Measurements from ENCODE around the gene C3orf18. TPM values are rescaled to one million over a fixed set of nuclear protein-coding genes. Genes with fewer than 3 reads are reported as not detected.

C3orf18 gene
- total RNA-seq: 12.7 and 13.1 TPM in 2 replicates
- long read RNA-seq, partial matches to known transcripts: 1 of 2 reads
- long read RNA-seq, other reads (novel, unspliced or antisense): 0 of 2 reads

GRCh38 chr3:50567386-50568167 is at the start of gene C3orf18:
Gene C3orf18 (minus strand): TSS chr3:50567747. CDS start chr3:50565699, 2,048 bp downstream.
- peak; percentile 76 for DNase-seq (ENCODE audit: low read depth, low spot score)
- H3K4me1 Mint-ChIP-seq: peaks cover 27% of the 10 kb centered on the region
- H3K9me3 Mint-ChIP-seq: no peaks in the 10 kb centered on the region
- no peak within 1 kb of the TSS for H3K27ac Mint-ChIP-seq (ENCODE audit: unreplicated experiment)
- peak within 1 kb of the TSS; percentile 98 for H3K4me3 Mint-ChIP-seq
- no peak for TF ChIP-seq CTCF (conservative IDR thresholded peaks at IDR 0.05)
- no peaks in the 10 kb centered on the region for H3K27me3 Mint-ChIP-seq (ENCODE audit: low read depth)
- H3K36me3 Mint-ChIP-seq (ENCODE audit: low read depth): no peaks in the 10 kb centered on the region

DNA sequence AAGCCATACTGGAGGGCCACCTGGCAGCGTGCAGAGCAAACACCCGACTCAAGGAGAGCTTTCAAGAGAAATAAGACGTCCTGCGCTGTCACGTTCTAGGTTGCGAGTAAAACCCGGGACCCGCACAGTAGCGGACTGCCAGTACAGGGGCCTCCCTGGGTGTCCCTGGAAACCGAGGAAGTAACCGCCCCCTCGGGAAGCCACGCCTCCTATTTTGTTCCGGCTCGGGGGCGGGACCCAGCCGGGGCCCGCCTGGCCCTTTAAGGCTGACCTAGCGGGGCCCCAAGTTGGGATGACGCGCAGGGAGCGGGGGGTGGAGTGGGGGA is 49.2 kb upstream of the C3orf18 start:
- H3K36me3 Mint-ChIP-seq (ENCODE audit: low read depth): no peaks in the 10 kb centered on the region
- no peak overlapping the region for H3K27ac Mint-ChIP-seq (ENCODE audit: unreplicated experiment)
- peak overlapping the region; percentile 93 for H3K4me3 Mint-ChIP-seq

GRCh38 chr3:50616003-50616769 is 48.6 kb upstream of the C3orf18 start:
- no peak overlapping the region for H3K27ac Mint-ChIP-seq (ENCODE audit: unreplicated experiment)
- H3K36me3 Mint-ChIP-seq (ENCODE audit: low read depth): no peaks in the 10 kb centered on the region
- H3K27me3 Mint-ChIP-seq (ENCODE audit: low read depth): peaks cover 9% of the 10 kb centered on the region
- peak overlapping the region; percentile 93 for H3K4me3 Mint-ChIP-seq
- peak; percentile 99 for TF ChIP-seq CTCF (conservative IDR thresholded peaks at IDR 0.05)
- DNase-seq (ENCODE audit: low read depth, low spot score): peak; percentile 78
- no peaks in the 10 kb centered on the region for H3K9me3 Mint-ChIP-seq
- H3K4me1 Mint-ChIP-seq: peaks cover 29% of the 10 kb centered on the region

More for the DNA sequence above, 49.2 kb upstream of the C3orf18 start:
- H3K27me3 Mint-ChIP-seq (ENCODE audit: low read depth): peaks cover 9% of the 10 kb centered on the region
- no peak for TF ChIP-seq CTCF (conservative IDR thresholded peaks at IDR 0.05)
- no peaks in the 10 kb centered on the region for H3K9me3 Mint-ChIP-seq
- peaks cover 29% of the 10 kb centered on the region for H3K4me1 Mint-ChIP-seq
- DNase-seq (ENCODE audit: low read depth, low spot score): peak; percentile 91

GRCh38 chr3:50615190-50615589 is 47.6 kb upstream of the C3orf18 start:
- DNase-seq (ENCODE audit: low read depth, low spot score): no peak
- Mint-ChIP-seq H3K27me3 (ENCODE audit: low read depth) (peaks cover 9% of the 10 kb centered on the region), H3K36me3 (ENCODE audit: low read depth) (no peaks in the 10 kb centered on the region), H3K4me3 (peak overlapping the region; percentile 93), H3K4me1 (peaks cover 36% of the 10 kb centered on the region), H3K9me3 (no peaks in the 10 kb centered on the region), H3K27ac (ENCODE audit: unreplicated experiment) (no peak overlapping the region)
- no peak for TF ChIP-seq CTCF (conservative IDR thresholded peaks at IDR 0.05)

- peaks cover 36% of the 10 kb centered on the region for H3K4me1 Mint-ChIP-seq
- no peak for TF ChIP-seq CTCF (conservative IDR thresholded peaks at IDR 0.05)
- peak overlapping the region; percentile 88 for H3K4me3 Mint-ChIP-seq
- peaks cover 9% of the 10 kb centered on the region for H3K27me3 Mint-ChIP-seq (ENCODE audit: low read depth)
- H3K9me3 Mint-ChIP-seq: no peaks in the 10 kb centered on the region
- no peak overlapping the region for H3K27ac Mint-ChIP-seq (ENCODE audit: unreplicated experiment)
- no peak for DNase-seq (ENCODE audit: low read depth, low spot score)
- no peaks in the 10 kb centered on the region for H3K36me3 Mint-ChIP-seq (ENCODE audit: low read depth)
These were observed 45.7 kb upstream of the C3orf18 start for GRCh38 chr3:50612970-50613846.

Data from neural crest cell (in vitro differentiated cells).